Type B pancreatic cell (in vitro differentiated cells): ENCODE data around the gene C16orf87. TPM values are rescaled to one million over a fixed set of nuclear protein-coding genes. Genes with fewer than 3 reads are reported as not detected.
A peak's percentile ranks its signal among the peaks of the same experiment; 100 is the strongest.

ENCODE experiments used
- DNase-seq: peaks from one replicate; pipeline ENCODE4 v3.0.0; 2021; ENCODE audit warnings: mixed read lengths; ENCODE audit not compliant: unreplicated experiment; ENCODE audit errors: extremely low spot score
- H3K27ac Mint-ChIP-seq: 2 replicates; pipeline ENCODE4 v1.8.0; 2021; ENCODE audit warnings: mild to moderate bottlenecking, mixed read lengths
- H3K27me3 Mint-ChIP-seq: 2 replicates; pipeline ENCODE4 v1.8.0; 2021; ENCODE audit warnings: mixed read lengths
- H3K36me3 Mint-ChIP-seq: 2 replicates; pipeline ENCODE4 v1.8.0; 2021; ENCODE audit warnings: mixed read lengths
- H3K4me1 Mint-ChIP-seq: one replicate; pipeline ENCODE4 v1.8.0; 2021; ENCODE audit warnings: mixed read lengths; ENCODE audit not compliant: unreplicated experiment
- H3K4me3 Mint-ChIP-seq: 2 replicates; pipeline ENCODE4 v1.8.0; 2021; ENCODE audit warnings: mild to moderate bottlenecking, mixed read lengths
- H3K9me3 Mint-ChIP-seq: 2 replicates; pipeline ENCODE4 v1.8.0; 2021; ENCODE audit warnings: mixed read lengths
- total RNA-seq: library from RNA; stranded (reverse); gene quantifications from 2 replicates; pipeline ENCODE4 v1.2.1, GENCODE V29; 2021; ENCODE audit warnings: low replicate concordance
- TF ChIP-seq, protein P1 (sequence below): fragments of 200-600 bp; sonication (generic); conservative IDR thresholded peaks from 2 replicates; pipeline ENCODE4 v1.5.0; 2021; ENCODE audit warnings: antibody characterized with exemption, mild to moderate bottlenecking

The C16orf87 gene
- total RNA-seq, 1 donor from 2014 or later, result 14.3 TPM

DNA sequence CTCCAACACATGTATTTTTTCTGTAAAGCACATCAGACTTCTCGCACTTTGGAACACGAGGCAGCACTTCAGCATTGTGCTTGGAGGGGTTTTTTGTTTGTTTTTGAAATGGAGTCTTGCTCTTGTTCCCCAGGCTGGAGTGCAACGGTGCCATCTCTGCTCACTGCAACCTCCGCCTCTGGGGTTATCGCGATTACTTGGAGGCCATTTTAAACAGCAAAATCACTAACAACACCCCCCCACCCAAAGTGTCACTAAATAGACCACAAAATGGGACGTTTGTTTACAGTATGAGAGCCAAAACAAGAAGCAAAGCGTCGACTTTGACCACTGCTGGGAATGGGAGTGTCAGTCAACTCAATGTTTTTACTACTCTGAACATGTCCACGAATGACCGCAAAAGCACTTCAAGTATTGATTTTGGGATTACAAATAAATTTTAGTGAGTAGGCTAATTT lies 9.0 kb upstream of the C16orf87 start:
- no peak overlapping the region for H3K27ac Mint-ChIP-seq
- H3K9me3 Mint-ChIP-seq, result no peaks in the 10 kb centered on the region
- TF ChIP-seq, protein P1, sequence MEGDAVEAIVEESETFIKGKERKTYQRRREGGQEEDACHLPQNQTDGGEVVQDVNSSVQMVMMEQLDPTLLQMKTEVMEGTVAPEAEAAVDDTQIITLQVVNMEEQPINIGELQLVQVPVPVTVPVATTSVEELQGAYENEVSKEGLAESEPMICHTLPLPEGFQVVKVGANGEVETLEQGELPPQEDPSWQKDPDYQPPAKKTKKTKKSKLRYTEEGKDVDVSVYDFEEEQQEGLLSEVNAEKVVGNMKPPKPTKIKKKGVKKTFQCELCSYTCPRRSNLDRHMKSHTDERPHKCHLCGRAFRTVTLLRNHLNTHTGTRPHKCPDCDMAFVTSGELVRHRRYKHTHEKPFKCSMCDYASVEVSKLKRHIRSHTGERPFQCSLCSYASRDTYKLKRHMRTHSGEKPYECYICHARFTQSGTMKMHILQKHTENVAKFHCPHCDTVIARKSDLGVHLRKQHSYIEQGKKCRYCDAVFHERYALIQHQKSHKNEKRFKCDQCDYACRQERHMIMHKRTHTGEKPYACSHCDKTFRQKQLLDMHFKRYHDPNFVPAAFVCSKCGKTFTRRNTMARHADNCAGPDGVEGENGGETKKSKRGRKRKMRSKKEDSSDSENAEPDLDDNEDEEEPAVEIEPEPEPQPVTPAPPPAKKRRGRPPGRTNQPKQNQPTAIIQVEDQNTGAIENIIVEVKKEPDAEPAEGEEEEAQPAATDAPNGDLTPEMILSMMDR, result no peak
- no peak overlapping the region for H3K4me3 Mint-ChIP-seq
- no peaks in the 10 kb centered on the region for H3K4me1 Mint-ChIP-seq
- H3K36me3 Mint-ChIP-seq, result peaks cover 5% of the 10 kb centered on the region
- H3K27me3 Mint-ChIP-seq, result no peaks in the 10 kb centered on the region
- DNase-seq, result no peak

DNA sequence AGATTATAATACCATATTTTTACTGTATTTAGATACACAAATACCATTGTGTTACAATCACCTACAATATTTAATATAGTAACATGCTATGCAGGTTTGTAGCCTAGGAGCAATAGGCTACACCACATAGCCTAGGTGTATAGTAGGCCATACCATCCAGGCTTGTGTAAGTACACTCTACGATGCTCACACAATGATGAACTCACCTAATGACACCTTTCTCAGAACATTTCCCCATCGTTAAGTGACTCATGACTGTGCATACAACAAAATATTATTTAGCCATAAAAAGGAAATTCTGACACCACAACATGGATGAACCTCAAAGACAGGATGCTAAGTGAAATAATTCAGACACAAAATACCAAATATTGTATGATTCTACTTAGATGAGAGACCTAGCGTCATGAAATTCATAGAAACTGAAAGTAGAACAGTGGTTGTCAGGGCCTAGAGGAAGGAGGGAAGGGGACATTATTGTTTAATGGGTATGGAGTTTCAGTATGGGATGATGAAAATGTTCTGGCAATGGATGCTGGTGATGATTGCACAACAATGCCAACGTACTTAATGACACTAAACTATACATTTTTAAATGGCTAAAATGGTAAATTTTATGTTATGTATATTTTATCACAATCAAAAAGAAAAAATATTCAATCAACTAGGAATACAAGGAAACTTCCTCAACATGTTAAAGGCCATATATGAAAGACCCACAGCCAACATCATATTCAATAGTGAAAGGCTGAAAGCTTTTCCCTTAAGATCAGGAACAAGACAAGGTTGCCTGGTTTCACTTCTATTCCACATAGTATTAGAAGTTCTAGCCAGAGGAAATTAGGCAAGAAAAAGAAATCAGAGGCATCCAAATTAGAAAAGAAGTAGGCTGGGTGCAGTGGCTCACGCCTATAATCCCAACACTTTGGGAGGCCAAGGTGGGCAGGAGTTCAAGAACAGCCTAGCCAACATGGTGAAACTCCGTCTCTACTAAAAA lies 5.9 kb upstream of the C16orf87 start:
- TF ChIP-seq, protein P1, result no peak
- no peaks in the 10 kb centered on the region for H3K9me3 Mint-ChIP-seq
- H3K36me3 Mint-ChIP-seq, result peaks cover under 1% of the 10 kb centered on the region
- DNase-seq, result no peak
- no peak overlapping the region for H3K4me3 Mint-ChIP-seq
- H3K4me1 Mint-ChIP-seq, result no peaks in the 10 kb centered on the region
- H3K27me3 Mint-ChIP-seq, result no peaks in the 10 kb centered on the region
- H3K27ac Mint-ChIP-seq, result no peak overlapping the region

DNA sequence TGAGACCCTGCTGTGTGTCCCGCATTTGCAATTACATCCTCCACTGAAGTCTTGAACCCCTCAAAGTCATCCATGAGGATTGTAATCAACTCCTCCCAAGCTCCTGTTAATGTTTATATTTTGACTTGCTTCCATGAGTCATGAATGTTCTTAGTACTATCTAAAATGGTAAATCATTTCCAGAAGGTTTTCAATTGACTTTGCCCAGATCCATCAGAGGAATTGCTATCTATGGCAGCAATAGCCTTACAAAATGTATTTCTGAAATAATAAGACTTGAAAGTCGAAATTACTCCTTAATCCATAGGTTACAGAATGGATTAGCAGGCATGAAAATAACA lies 2.5 kb upstream of the C16orf87 start:
- Mint-ChIP-seq H3K4me1 (peaks cover 13% of the 10 kb centered on the region), H3K36me3 (no peaks in the 10 kb centered on the region), H3K4me3 (peak overlapping the region; percentile 13), H3K9me3 (no peaks in the 10 kb centered on the region), H3K27ac (no peak overlapping the region), H3K27me3 (peaks cover 4% of the 10 kb centered on the region)
- DNase-seq, result no peak
- TF ChIP-seq, protein P1, result no peak

DNA sequence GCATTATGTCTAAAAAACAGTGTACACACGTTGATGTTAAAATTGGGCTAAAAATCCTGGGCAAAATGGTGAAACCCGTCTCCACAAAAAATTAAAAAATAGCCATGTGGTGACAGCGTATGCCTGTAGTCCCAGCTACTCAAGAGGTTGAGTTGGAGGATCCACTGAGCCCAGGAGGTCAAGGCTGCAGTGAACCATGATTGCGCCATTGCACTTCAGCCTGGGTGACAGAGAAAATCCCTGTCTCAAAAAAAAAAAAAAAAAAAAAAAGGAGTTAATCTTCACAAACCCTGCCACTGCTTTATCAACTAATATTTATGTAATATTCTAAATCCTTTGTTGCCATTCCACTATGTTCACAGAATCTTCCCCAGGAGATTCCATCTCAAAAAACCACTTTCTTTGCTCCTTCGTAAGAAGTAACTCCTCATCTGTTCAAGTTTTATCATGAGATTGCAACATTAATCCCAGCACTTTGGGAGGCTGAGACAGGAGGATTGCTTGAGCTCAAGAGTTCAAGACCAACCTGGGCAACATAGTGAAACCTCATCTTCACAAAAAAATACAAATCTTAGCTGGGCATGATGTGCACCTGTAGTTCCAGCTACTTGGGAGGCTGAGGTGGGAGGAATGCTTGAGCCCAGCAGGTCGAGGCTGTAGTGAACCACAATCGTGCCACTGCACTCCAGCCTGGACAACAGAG lies 1.9 kb upstream of the C16orf87 start:
- Mint-ChIP-seq H3K9me3 (no peaks in the 10 kb centered on the region), H3K36me3 (no peaks in the 10 kb centered on the region), H3K27me3 (peaks cover 4% of the 10 kb centered on the region), H3K4me3 (peak overlapping the region; percentile 13), H3K27ac (no peak overlapping the region), H3K4me1 (peaks cover 13% of the 10 kb centered on the region)
- DNase-seq, result no peak
- TF ChIP-seq, protein P1, result no peak

DNA sequence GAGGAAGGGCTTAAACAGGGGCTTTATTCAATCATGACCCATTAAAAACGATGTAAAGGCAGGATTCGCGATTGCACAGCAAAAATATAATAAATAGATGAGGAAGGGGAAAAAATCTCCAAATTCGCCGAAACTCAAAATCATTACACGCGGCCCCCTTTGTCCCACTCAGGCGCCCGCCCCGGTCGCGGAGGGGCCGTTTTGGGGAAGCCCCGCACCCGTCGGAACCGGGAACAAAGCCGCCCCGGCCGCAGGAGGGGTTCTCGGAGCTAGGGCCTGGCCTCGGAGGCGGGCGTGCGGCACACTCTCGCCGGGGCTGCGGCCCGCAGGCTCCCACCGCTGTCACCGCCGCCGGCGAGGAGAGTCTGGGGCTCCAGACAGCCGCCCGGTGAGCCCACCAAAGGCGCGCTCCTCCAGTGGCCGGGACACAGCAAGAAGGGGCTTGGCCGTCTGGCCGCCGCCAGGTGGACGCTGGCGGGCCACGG lies 521 bp downstream of the C16orf87 start:
- peak; percentile 73 for DNase-seq
- no peaks in the 10 kb centered on the region for H3K9me3 Mint-ChIP-seq
- H3K36me3 Mint-ChIP-seq, result no peaks in the 10 kb centered on the region
- TF ChIP-seq, protein P1, result peak; percentile 43
- H3K27me3 Mint-ChIP-seq, result peaks cover 4% of the 10 kb centered on the region
- H3K27ac Mint-ChIP-seq, result peak overlapping the region; percentile 91
- peaks cover 18% of the 10 kb centered on the region for H3K4me1 Mint-ChIP-seq
- peak overlapping the region; percentile 98 for H3K4me3 Mint-ChIP-seq
